Mesenchymal stem cell (in vitro differentiated cells and primary cell): ENCODE results near the gene SHROOM1.
A peak's percentile ranks its signal among the peaks of the same experiment; 100 is the strongest.

ENCODE experiments used
- DNase-seq: peaks from one replicate; pipeline ENCODE4 v3.0.0-alpha.2; 2013
- H2AFZ ChIP-seq: one replicate; pipeline ENCODE4 v1.6.1; 2013; ENCODE audit warnings: low read depth, mild to moderate bottlenecking, control low read depth, inconsistent platforms, low read length, moderate library complexity
- H2AK5ac ChIP-seq: 2 replicates; pipeline ENCODE4 v1.6.1; 2013; ENCODE audit warnings: low read length, moderate library complexity, mild to moderate bottlenecking, inconsistent platforms; ENCODE audit not compliant: severe bottlenecking
- H2BK120ac ChIP-seq: one replicate; pipeline ENCODE4 v1.6.1; 2013; ENCODE audit warnings: low read depth, mild to moderate bottlenecking, inconsistent platforms, low read length, moderate library complexity
- H2BK12ac ChIP-seq, 2 experiments: one replicate each; pipeline ENCODE4 v1.6.1; 2013; ENCODE audit warnings: inconsistent platforms in 2 of 2, low read length in 2 of 2, mild to moderate bottlenecking in 2 of 2, moderate library complexity in 2 of 2, control low read depth in 1 of 2
- H2BK15ac ChIP-seq: one replicate; pipeline ENCODE4 v1.6.1; 2013; ENCODE audit warnings: mild to moderate bottlenecking, low read depth, inconsistent platforms; ENCODE audit not compliant: poor library complexity, severe bottlenecking
- H2BK5ac ChIP-seq: 2 replicates; pipeline ENCODE4 v1.6.1; 2013; ENCODE audit warnings: low read depth, mild to moderate bottlenecking, low read length, control low read depth, inconsistent platforms; ENCODE audit not compliant: poor library complexity, severe bottlenecking
- H3K14ac ChIP-seq, 2 experiments: one replicate each; pipeline ENCODE4 v1.6.1; 2013; ENCODE audit warnings: inconsistent platforms in 2 of 2, low read length in 2 of 2, control low read depth in 1 of 2, mild to moderate bottlenecking in 1 of 2, moderate library complexity in 1 of 2
- H3K18ac ChIP-seq, 2 experiments: one replicate each; pipeline ENCODE4 v1.6.1; 2013; ENCODE audit warnings: inconsistent platforms in 2 of 2, low read length in 2 of 2, control low read depth in 1 of 2, low read depth in 1 of 2, mild to moderate bottlenecking in 1 of 2
- H3K23ac ChIP-seq, 2 experiments: one replicate each; pipeline ENCODE4 v1.6.1; 2013; ENCODE audit warnings: inconsistent platforms in 2 of 2, low read length in 2 of 2, mild to moderate bottlenecking in 2 of 2, moderate library complexity in 2 of 2, control low read depth in 1 of 2
- H3K27ac ChIP-seq: 2 replicates; pipeline ENCODE4 v1.5.1; 2013; ENCODE audit warnings: mild to moderate bottlenecking, moderate library complexity, low read length, control low read depth, inconsistent platforms; ENCODE audit not compliant: poor library complexity, severe bottlenecking
- H3K27me3 ChIP-seq, 2 experiments: 2 replicates each; pipeline versions ENCODE4 v1.6.1 to v1.7.0; 2013; ENCODE audit warnings: low read length in 2 of 2, mild to moderate bottlenecking in 2 of 2, moderate library complexity in 2 of 2, control low read depth in 1 of 2, inconsistent platforms in 1 of 2; ENCODE audit not compliant: control insufficient read depth in 1 of 2, insufficient read depth in 1 of 2
- H3K36me3 ChIP-seq, 2 experiments: 2 replicates each; pipeline versions ENCODE4 v1.6.1 to v1.7.0; 2013; ENCODE audit warnings: low read length in 2 of 2, control low read depth in 1 of 2, inconsistent platforms in 1 of 2, low read depth in 1 of 2, mild to moderate bottlenecking in 1 of 2; ENCODE audit not compliant: insufficient read depth in 2 of 2, control insufficient read depth in 1 of 2
- H3K4ac ChIP-seq, 2 experiments: one replicate each; pipeline ENCODE4 v1.6.1; 2013; ENCODE audit warnings: inconsistent platforms in 2 of 2, low read length in 2 of 2, mild to moderate bottlenecking in 2 of 2, moderate library complexity in 2 of 2, control low read depth in 1 of 2, low read depth in 1 of 2
- H3K4me1 ChIP-seq: 2 replicates; pipeline ENCODE4 v1.6.1; 2013; ENCODE audit warnings: low read depth, low read length, control low read depth; ENCODE audit not compliant: control insufficient read depth, insufficient read depth
- H3K4me2 ChIP-seq: 2 replicates; pipeline ENCODE4 v1.6.1; 2013; ENCODE audit warnings: low read length, mild to moderate bottlenecking, inconsistent platforms; ENCODE audit not compliant: poor library complexity, severe bottlenecking
- H3K4me3 ChIP-seq, 2 experiments: 2 replicates each; pipeline versions ENCODE4 v1.5.1 to v1.7.0; 2013; ENCODE audit warnings: low read length in 2 of 2, mild to moderate bottlenecking in 2 of 2, control low read depth in 1 of 2, low read depth in 1 of 2; ENCODE audit not compliant: insufficient read depth in 1 of 2
- H3K79me1 ChIP-seq: replicated peaks from 2 replicates; pipeline ENCODE4 v1.6.1; 2013; ENCODE audit warnings: mild to moderate bottlenecking, control low read depth, low read length, inconsistent platforms; ENCODE audit not compliant: poor library complexity, severe bottlenecking
- H3K9ac ChIP-seq: 2 replicates; pipeline ENCODE4 v1.7.0; 2013; ENCODE audit warnings: mild to moderate bottlenecking, low read length, moderate library complexity
- H3K9me3 ChIP-seq: 2 replicates; pipeline ENCODE4 v1.7.0; 2013; ENCODE audit warnings: mild to moderate bottlenecking, low read length; ENCODE audit not compliant: control insufficient read depth
- H4K8ac ChIP-seq: one replicate; pipeline ENCODE4 v1.6.1; 2013; ENCODE audit warnings: inconsistent platforms, mild to moderate bottlenecking, low read length, moderate library complexity
- H4K91ac ChIP-seq: one replicate; pipeline ENCODE4 v1.6.1; 2013; ENCODE audit warnings: mild to moderate bottlenecking, low read length, inconsistent platforms
- WGBS: methylation state at CpG from one replicate; pipeline ENCODE4 v1.1.7; 2013; ENCODE audit warnings: mixed read lengths; 5-methylcytosine and 5-hydroxymethylcytosine counted together

SHROOM1 gene

DNA sequence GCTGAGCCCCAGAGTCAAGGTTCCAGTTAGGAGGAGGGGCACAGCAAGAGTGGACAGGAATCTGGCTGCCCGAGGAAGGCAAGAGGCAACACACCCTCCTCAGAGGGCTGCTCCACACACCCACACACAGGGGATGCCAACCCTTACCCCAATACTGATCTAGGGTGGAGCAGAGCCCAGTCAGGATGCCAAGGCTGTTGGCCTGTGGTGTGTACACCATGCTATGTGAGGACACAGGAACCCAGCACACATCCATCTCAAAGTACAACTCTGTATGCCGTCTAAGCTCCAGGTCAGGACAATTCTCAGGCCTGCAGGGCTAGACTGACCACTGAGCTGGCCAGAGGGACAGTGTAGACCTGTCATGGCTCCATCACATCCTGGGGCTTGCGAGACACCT is 56.0 kb downstream of the SHROOM1 start:
- Histone ChIP-seq H2BK12ac (peak overlapping the region in 1 of 2 experiments; percentile 18), H3K4me2 (no peak overlapping the region), H3K36me3 (peaks cover 0 to 23% of the 10 kb centered on the region in 2 experiments), H4K8ac (no peak overlapping the region), H3K4ac (peak overlapping the region in 1 of 2 experiments; percentile 17), H3K79me1 (peaks cover 42% of the 10 kb centered on the region), H2AFZ (no peak overlapping the region), H3K4me1 (peaks cover 50% of the 10 kb centered on the region), H2BK5ac (no peak overlapping the region), H4K91ac (no peak overlapping the region), H2AK5ac (peak overlapping the region; percentile 84), H3K23ac (no peak overlapping the region), H2BK15ac (no peak overlapping the region), H3K18ac (peak overlapping the region in 1 of 2 experiments; percentile 26), H3K27ac (no peak overlapping the region), H3K4me3 (peak overlapping the region in 1 of 2 experiments; percentile 85), H3K9me3 (no peaks in the 10 kb centered on the region), H3K27me3 (peaks cover 0 to 6% of the 10 kb centered on the region in 2 experiments), H3K14ac (peak overlapping the region in 1 of 2 experiments; percentile 86), H2BK120ac (no peak overlapping the region), H3K9ac (no peak overlapping the region)
- DNase-seq = no peak
- WGBS = 90% methylated on average over 3 of the region's 3 CpGs

DNA sequence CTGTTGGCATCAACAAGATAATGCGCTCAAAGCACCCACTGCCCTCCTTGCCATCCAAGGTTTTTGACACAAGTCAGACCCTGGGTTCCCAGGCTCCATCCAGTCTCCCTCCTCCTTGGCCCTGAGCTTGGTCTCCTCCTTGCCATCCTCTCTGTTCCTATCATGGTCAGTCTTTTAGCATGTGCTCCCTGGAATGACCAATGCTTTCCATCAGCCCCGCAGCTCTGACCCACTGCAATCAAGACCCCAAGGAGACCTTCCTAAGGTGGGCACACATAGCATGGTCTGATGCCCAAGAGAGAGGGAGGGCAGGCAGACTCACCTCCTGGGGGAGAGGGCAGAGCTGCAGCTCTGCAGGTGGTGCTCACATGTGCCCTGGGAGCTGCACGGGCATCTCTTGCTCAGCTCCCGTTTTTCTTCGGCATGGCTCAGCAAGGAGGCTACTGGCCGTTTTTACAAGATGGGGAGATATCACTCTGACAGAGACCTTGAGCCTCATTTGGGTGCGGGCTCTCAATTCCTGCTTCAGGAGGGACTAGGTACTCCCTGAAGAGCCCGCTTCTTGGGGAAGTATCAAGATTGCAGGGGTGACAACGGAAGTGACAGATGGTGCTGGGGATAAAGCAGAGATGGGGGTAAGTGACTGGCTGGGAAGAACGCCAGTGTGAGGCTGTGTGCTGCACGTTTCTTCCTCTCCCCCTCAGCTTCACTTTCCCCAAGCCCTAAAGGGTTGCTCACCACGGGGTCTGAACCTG is 56.7 kb downstream of the SHROOM1 start:
- Histone ChIP-seq H2BK120ac (no peak overlapping the region), H3K27me3 (peaks cover 0 to 2% of the 10 kb centered on the region in 2 experiments), H4K91ac (peak overlapping the region; percentile 10), H3K9me3 (no peaks in the 10 kb centered on the region), H3K36me3 (peaks cover 0 to 23% of the 10 kb centered on the region in 2 experiments), H2BK15ac (no peak overlapping the region), H3K79me1 (peaks cover 46% of the 10 kb centered on the region), H3K4me2 (no peak overlapping the region), H2AFZ (no peak overlapping the region), H3K9ac (no peak overlapping the region), H2BK12ac (peak overlapping the region in 1 of 2 experiments; percentile 11), H3K4me3 (no peak overlapping the region), H3K23ac (no peak overlapping the region), H3K14ac (no peak overlapping the region), H2BK5ac (no peak overlapping the region), H3K4me1 (peaks cover 50% of the 10 kb centered on the region), H3K18ac (no peak overlapping the region), H3K27ac (no peak overlapping the region), H4K8ac (no peak overlapping the region), H2AK5ac (peak overlapping the region; percentile 84), H3K4ac (peak overlapping the region in 1 of 2 experiments; percentile 17)
- DNase-seq = no peak
- 95% methylated on average over 10 of the region's 12 CpGs for WGBS

DNA sequence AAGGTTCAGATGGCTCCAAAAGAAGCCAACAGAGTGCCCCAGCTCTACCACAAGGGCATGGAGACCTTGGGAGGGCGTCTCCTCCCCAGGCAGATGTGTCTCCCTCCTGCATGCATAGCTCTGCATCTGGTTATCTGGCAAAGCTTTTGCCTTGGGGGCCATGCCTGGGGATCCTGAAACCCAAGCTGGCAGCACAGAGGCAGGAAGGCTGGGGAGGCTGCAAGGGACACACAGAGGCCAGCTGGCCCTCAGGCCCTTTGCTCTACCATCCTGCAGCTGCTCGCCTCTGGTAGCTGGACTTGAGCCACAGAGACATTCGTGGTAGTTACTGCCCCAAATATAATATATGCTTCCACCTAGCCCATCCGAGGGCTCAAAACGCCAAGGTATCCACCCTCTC is 57.3 kb downstream of the SHROOM1 start:
- Histone ChIP-seq H2BK120ac (no peak overlapping the region), H3K79me1 (peaks cover 49% of the 10 kb centered on the region), H2BK5ac (no peak overlapping the region), H4K91ac (no peak overlapping the region), H2BK15ac (no peak overlapping the region), H3K9ac (no peak overlapping the region), H3K18ac (no peak overlapping the region), H2AK5ac (peak overlapping the region; percentile 88), H3K36me3 (peaks cover 0 to 23% of the 10 kb centered on the region in 2 experiments), H3K27me3 (no peaks in the 10 kb centered on the region), H3K23ac (no peak overlapping the region), H3K9me3 (no peaks in the 10 kb centered on the region), H3K4me3 (no peak overlapping the region), H3K4me2 (no peak overlapping the region), H3K27ac (no peak overlapping the region), H4K8ac (no peak overlapping the region), H2BK12ac (peak overlapping the region in 1 of 2 experiments; percentile 11), H3K4ac (no peak overlapping the region), H3K4me1 (peaks cover 54% of the 10 kb centered on the region), H2AFZ (no peak overlapping the region), H3K14ac (no peak overlapping the region)
- DNase-seq = no peak
- WGBS = 95% methylated on average over 5 of the region's 5 CpGs

DNA sequence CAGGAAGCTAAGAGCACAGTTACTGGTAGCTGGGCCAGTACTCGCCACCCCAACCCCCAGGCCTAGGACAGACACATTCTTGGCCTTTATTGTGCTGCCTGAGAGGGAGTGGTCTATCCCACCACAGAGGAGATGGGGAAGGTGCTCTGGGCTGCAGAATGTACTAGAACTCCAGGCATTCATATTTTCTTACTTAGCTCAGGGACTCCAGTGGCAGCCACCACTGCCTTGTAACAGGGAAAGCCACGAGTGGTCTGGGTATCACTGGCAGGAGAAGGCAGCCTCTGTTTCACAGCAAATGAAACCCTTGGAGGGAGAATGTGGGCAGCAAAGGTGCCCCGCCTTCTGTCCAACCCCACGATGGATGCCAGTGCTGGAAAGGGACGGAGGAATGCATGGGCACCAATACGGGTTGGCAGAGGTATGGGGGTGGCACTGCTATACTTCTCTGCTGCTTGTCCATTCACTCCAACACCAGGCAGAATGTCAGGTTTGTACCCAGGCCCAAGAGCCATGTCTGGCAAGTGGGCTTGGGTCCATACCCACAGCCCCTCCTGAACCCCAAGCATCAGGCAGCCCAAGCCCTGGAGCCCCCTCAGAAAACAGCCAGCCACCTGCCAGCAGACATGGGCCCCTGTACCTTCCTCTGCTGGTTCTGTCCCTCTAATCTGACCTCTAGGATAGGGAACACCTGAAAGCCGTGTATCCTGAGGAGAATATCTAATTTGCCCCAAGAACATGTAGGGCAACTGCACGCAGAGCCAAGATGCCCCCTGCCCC is 58.0 kb downstream of the SHROOM1 start:
- Histone ChIP-seq H4K8ac (peak overlapping the region; percentile 7), H3K27me3 (no peaks in the 10 kb centered on the region), H3K36me3 (peaks cover 0 to 23% of the 10 kb centered on the region in 2 experiments), H2BK12ac (peak overlapping the region in 1 of 2 experiments; percentile 28), H3K9ac (no peak overlapping the region), H3K4me2 (no peak overlapping the region), H3K23ac (peak overlapping the region in 1 of 2 experiments; percentile 48), H3K9me3 (no peaks in the 10 kb centered on the region), H2BK5ac (no peak overlapping the region), H3K27ac (no peak overlapping the region), H4K91ac (no peak overlapping the region), H3K4me1 (peaks cover 54% of the 10 kb centered on the region), H2AFZ (no peak overlapping the region), H3K4ac (peak overlapping the region in 1 of 2 experiments; percentile 46), H2BK120ac (no peak overlapping the region), H2AK5ac (peak overlapping the region; percentile 88), H3K18ac (peak overlapping the region; percentile 56 to 82), H3K14ac (no peak overlapping the region), H2BK15ac (no peak overlapping the region), H3K4me3 (no peak overlapping the region), H3K79me1 (peaks cover 46% of the 10 kb centered on the region)
- no peak for DNase-seq
- WGBS = 95% methylated on average over 7 of the region's 8 CpGs
